Measurements from ENCODE around the gene NRDE2.

- TF ChIP-seq CTCF (IDR thresholded peaks at IDR 0.05) (no peak), POLR2A (IDR thresholded peaks at IDR 0.05) (no peak)
These were observed 33.7 kb downstream of the NRDE2 start for GRCh38 chr14:90297876-90298629.
